Natural killer cell (primary cell): ENCODE results near the gene DOCK9. TPM values are rescaled to one million over a fixed set of nuclear protein-coding genes. Genes with fewer than 3 reads are reported as not detected.

ENCODE experiments used
- ATAC-seq, 3 donors: fragments of 150-1000 bp in 2 of 3; fragments of 200-7000 bp in 1 of 3; cut with Tn5 transposase; 1 replicate in 1 of 3; 2 replicates in 2 of 3; pipeline ENCODE4 v1.10.0; 2021; ENCODE audit warnings: mild to moderate bottlenecking in 2 of 3, moderate library complexity in 2 of 3
- DNase-seq, 2 donors: peaks; one replicate each; pipeline versions ENCODE4 v3.0.0 to v3.0.0-alpha.2; 2013 to 2021; ENCODE audit warnings: mixed read lengths in 1 of 2
- H3K27ac ChIP-seq: one replicate; pipeline ENCODE4 v1.5.1; 2013; ENCODE audit warnings: mild to moderate bottlenecking, low read length
- H3K27me3 ChIP-seq: one replicate; pipeline ENCODE4 v1.6.1; 2013; ENCODE audit warnings: low read length; ENCODE audit not compliant: control insufficient read depth, insufficient read depth
- H3K36me3 ChIP-seq: one replicate; pipeline ENCODE4 v1.6.1; 2013; ENCODE audit warnings: low read length; ENCODE audit not compliant: control insufficient read depth, insufficient read depth
- H3K4me1 ChIP-seq: one replicate; pipeline ENCODE4 v1.6.1; 2013; ENCODE audit warnings: low read length; ENCODE audit not compliant: control insufficient read depth, insufficient read depth
- H3K4me3 ChIP-seq: one replicate; pipeline ENCODE4 v1.5.1; 2013; ENCODE audit warnings: low read length
- H3K9me3 ChIP-seq: one replicate; pipeline ENCODE4 v1.6.1; 2013; ENCODE audit warnings: low read length; ENCODE audit not compliant: control insufficient read depth, insufficient read depth
- H3K27ac Mint-ChIP-seq, 2 donors: one replicate each; pipeline ENCODE4 v1.8.0; 2022; ENCODE audit warnings: mild to moderate bottlenecking in 2 of 2, mixed read lengths in 2 of 2, moderate library complexity in 1 of 2
- H3K27me3 Mint-ChIP-seq, 2 donors: one replicate each; pipeline ENCODE4 v1.8.0; 2022; ENCODE audit warnings: low read depth in 2 of 2, mixed read lengths in 2 of 2
- H3K36me3 Mint-ChIP-seq: one replicate; pipeline ENCODE4 v1.8.0; 2022; ENCODE audit warnings: mixed read lengths
- H3K4me1 Mint-ChIP-seq, 2 donors: one replicate each; pipeline ENCODE4 v1.8.0; 2022; ENCODE audit warnings: mixed read lengths in 2 of 2
- H3K4me3 Mint-ChIP-seq: one replicate; pipeline ENCODE4 v1.8.0; 2022; ENCODE audit warnings: mild to moderate bottlenecking, moderate library complexity, mixed read lengths
- H3K9me3 Mint-ChIP-seq, 2 donors: one replicate each; pipeline ENCODE4 v1.8.0; 2022; ENCODE audit warnings: mixed read lengths in 2 of 2
- CTCF ChIP-seq: fragments of 200-600 bp; IDR thresholded peaks from one replicate; pipeline ENCODE4 v1.8.0; 2022; ENCODE audit warnings: antibody characterized with exemption
- WGBS: methylation state at CpG from one replicate; pipeline ENCODE4 v1.1.7; 2013; ENCODE audit warnings: missing lambda C conversion rate; ENCODE audit not compliant: insufficient coverage; 5-methylcytosine and 5-hydroxymethylcytosine counted together
- intact Hi-C: fragments of 100-400 bp; cut with micrococcal nuclease; formaldehyde crosslinking; loops from one replicate; pipeline ENCODE4 v1.14.2; 2022
- total RNA-seq, 4 donors: library from RNA; stranded (reverse); fragments of 120-200 nt in 1 of 4; gene quantifications; one replicate each; pipeline versions ENCODE4 v1.2.3 to v1.2.4, GENCODE V29; 2013 to 2022

The DOCK9 gene
- total RNA-seq, 3 donors from 2014 or later (not counting 1 experiment from before 2014, with no cell fraction given) = 31.5 to 42.5 (median 40.9) TPM

GRCh38 chr13:98797456-98797855 lies 180.4 kb downstream of the DOCK9 start:
- Histone ChIP-seq H3K27ac (no peak overlapping the region), H3K27me3 (no peaks in the 10 kb centered on the region), H3K4me3 (no peak overlapping the region), H3K4me1 (no peaks in the 10 kb centered on the region), H3K9me3 (no peaks in the 10 kb centered on the region), H3K36me3 (peaks cover 39% of the 10 kb centered on the region)
- intact Hi-C loops = no loop called here
- Mint-ChIP-seq H3K9me3 (no peaks in the 10 kb centered on the region), H3K4me1 (no peaks in the 10 kb centered on the region), H3K27ac (no peak overlapping the region), H3K27me3 (no peaks in the 10 kb centered on the region), H3K4me3 (no peak overlapping the region), H3K36me3 (peaks cover 30% of the 10 kb centered on the region)
- DNase-seq (no peak), ATAC-seq (no peak)
- WGBS = 88% methylated on average over 6 of the region's 6 CpGs
- no peak for TF ChIP-seq CTCF

GRCh38 chr13:98796798-98797197 lies 181.1 kb downstream of the DOCK9 start:
- 88% methylated on average over 9 of the region's 10 CpGs for WGBS
- no peak for TF ChIP-seq CTCF
- H3K36me3 ChIP-seq = peaks cover 39% of the 10 kb centered on the region
- Mint-ChIP-seq H3K27me3 (no peaks in the 10 kb centered on the region), H3K9me3 (no peaks in the 10 kb centered on the region), H3K4me1 (no peaks in the 10 kb centered on the region), H3K4me3 (no peak overlapping the region), H3K27ac (no peak overlapping the region), H3K36me3 (peaks cover 30% of the 10 kb centered on the region)
- no peaks in the 10 kb centered on the region for H3K9me3 ChIP-seq
- no peak for ATAC-seq
- intact Hi-C loops = no loop called here
- no peak for DNase-seq
- H3K4me1 ChIP-seq = no peaks in the 10 kb centered on the region
- no peaks in the 10 kb centered on the region for H3K27me3 ChIP-seq
- no peak overlapping the region for H3K27ac ChIP-seq
- no peak overlapping the region for H3K4me3 ChIP-seq

GRCh38 chr13:98796191-98796590 lies 181.7 kb downstream of the DOCK9 start:
- intact Hi-C loops = no loop called here
- H3K36me3 Mint-ChIP-seq = peaks cover 30% of the 10 kb centered on the region
- no peak for TF ChIP-seq CTCF
- Histone ChIP-seq H3K9me3 (no peaks in the 10 kb centered on the region), H3K27ac (no peak overlapping the region), H3K4me3 (no peak overlapping the region), H3K36me3 (peaks cover 39% of the 10 kb centered on the region), H3K4me1 (no peaks in the 10 kb centered on the region), H3K27me3 (no peaks in the 10 kb centered on the region)
- H3K27me3 Mint-ChIP-seq = no peaks in the 10 kb centered on the region
- no peak overlapping the region for H3K27ac Mint-ChIP-seq
- no peaks in the 10 kb centered on the region for H3K4me1 Mint-ChIP-seq
- DNase-seq (no peak), ATAC-seq (no peak)
- H3K4me3 Mint-ChIP-seq = no peak overlapping the region
- WGBS = 89% methylated on average over 5 of the region's 5 CpGs
- H3K9me3 Mint-ChIP-seq = no peaks in the 10 kb centered on the region

DNA sequence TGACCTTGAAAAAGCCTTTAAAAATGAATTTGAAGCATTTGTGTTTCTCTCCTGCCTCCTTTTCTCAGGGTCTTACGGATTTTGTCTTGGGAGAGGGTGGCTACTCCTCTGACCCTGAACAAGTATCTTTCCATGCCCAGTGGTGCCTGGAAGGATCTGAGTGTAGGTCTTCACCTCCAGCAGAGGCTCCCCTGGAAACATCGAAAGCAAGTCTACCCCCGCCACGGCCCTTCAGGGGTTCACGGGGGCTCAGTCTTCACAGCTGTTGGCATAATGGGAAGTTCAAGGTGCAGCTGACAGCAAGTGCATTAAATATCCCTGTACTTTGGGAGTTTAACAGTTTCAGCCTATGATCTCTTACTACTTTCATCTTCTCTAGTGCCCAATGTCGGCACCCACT lies 182.6 kb downstream of the DOCK9 start:
- no peak overlapping the region for H3K27ac ChIP-seq
- no peak for DNase-seq
- TF ChIP-seq CTCF = no peak
- WGBS = 90% methylated on average over 6 of the region's 6 CpGs
- intact Hi-C loops = no loop called here
- H3K27me3 ChIP-seq = no peaks in the 10 kb centered on the region
- no peak overlapping the region for H3K27ac Mint-ChIP-seq
- no peaks in the 10 kb centered on the region for H3K9me3 ChIP-seq
- no peaks in the 10 kb centered on the region for H3K4me1 ChIP-seq
- H3K4me3 Mint-ChIP-seq = no peak overlapping the region
- no peaks in the 10 kb centered on the region for H3K9me3 Mint-ChIP-seq
- H3K4me3 ChIP-seq = no peak overlapping the region
- H3K27me3 Mint-ChIP-seq = no peaks in the 10 kb centered on the region
- no peaks in the 10 kb centered on the region for H3K4me1 Mint-ChIP-seq
- no peak for ATAC-seq
- peaks cover 30% of the 10 kb centered on the region for H3K36me3 Mint-ChIP-seq
- peaks cover 36% of the 10 kb centered on the region for H3K36me3 ChIP-seq
